ENCODE results near the gene STRIP1.

The STRIP1 gene

GRCh38 chr1:110034451-110035235 is at the start of gene STRIP1:
STRIP1 (plus strand) TSS chr1:110034624; CDS start chr1:110034638, 14 bp downstream.
- peak within 1 kb of the TSS; percentile 93 for H3K4me3 ChIP-seq (ENCODE audit: low read depth, low read length)
- no peak for TF ChIP-seq CTCF (IDR thresholded peaks at IDR 0.05; ENCODE audit: low read depth, low read length, missing control alignments)
- peak; percentile 96 for DNase-seq (ENCODE audit: low read depth)
- in situ Hi-C loops (cut with HindIII; ENCODE audit: low sequenced_read_pairs): no loop called here

- TF ChIP-seq CTCF (IDR thresholded peaks at IDR 0.05; ENCODE audit: low read depth, low read length, missing control alignments): no peak
- H3K4me3 ChIP-seq (ENCODE audit: low read depth, low read length): peak overlapping the region; percentile 71
- no peak for DNase-seq (ENCODE audit: low read depth)
- in situ Hi-C loops (cut with HindIII; ENCODE audit: low sequenced_read_pairs): no loop called here
Observed at GRCh38 chr1:109985247-109986053, 49.0 kb upstream of the STRIP1 start.

GRCh38 chr1:109986054-109986444 is 48.4 kb upstream of the STRIP1 start:
- TF ChIP-seq CTCF (IDR thresholded peaks at IDR 0.05; ENCODE audit: low read depth, low read length, missing control alignments): no peak
- peak overlapping the region; percentile 71 for H3K4me3 ChIP-seq (ENCODE audit: low read depth, low read length)
- DNase-seq (ENCODE audit: low read depth): no peak
- in situ Hi-C loops (cut with HindIII; ENCODE audit: low sequenced_read_pairs): no loop called here

GRCh38 chr1:109988349-109988914 is 46.0 kb upstream of the STRIP1 start:
- in situ Hi-C loops (cut with HindIII; ENCODE audit: low sequenced_read_pairs): no loop called here
- no peak for TF ChIP-seq CTCF (IDR thresholded peaks at IDR 0.05; ENCODE audit: low read depth, low read length, missing control alignments)
- no peak overlapping the region for H3K4me3 ChIP-seq (ENCODE audit: low read depth, low read length)
- DNase-seq (ENCODE audit: low read depth): no peak

DNA sequence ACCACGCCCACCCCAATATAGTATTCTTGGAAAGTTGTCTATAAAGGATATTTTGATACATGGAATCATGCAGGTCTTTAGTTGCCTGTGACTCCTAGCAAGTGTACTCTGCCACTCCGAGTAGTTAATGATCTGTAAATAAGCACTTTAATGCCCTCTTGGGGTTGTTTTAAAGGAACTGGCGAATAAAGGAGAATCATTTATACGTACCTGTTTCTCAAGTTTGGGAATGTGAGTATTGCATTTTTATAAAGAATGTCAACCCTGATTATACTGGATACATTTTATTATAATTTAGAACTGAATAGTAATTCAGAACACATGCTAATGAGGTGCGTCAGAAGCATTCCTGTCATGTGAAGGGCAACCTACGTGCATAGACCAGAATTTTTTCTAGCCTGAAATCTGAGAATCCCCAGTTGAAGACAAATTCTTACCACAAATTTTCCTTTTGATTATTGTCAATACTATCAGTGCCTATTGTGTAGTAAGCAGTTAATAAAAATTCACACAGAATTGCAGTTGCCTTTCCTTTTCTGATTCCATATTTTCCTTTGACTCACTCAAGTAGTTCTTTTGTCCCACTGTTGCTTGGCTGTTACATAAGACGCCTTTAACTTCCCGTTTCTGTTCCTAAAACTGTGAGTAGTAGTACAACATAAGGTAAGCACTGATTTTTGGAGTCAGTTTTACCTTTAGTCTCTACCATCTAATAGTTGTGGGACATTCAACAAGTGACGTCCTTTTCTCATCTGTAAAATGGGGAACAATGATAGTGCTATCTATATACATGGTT is 44.7 kb upstream of the STRIP1 start:
- H3K4me3 ChIP-seq (ENCODE audit: low read depth, low read length): no peak overlapping the region
- DNase-seq (ENCODE audit: low read depth): no peak
- no peak for TF ChIP-seq CTCF (IDR thresholded peaks at IDR 0.05; ENCODE audit: low read depth, low read length, missing control alignments)
- in situ Hi-C loops (cut with HindIII; ENCODE audit: low sequenced_read_pairs): no loop called here

- no peak overlapping the region for H3K4me3 ChIP-seq (ENCODE audit: low read depth, low read length)
- no peak for TF ChIP-seq CTCF (IDR thresholded peaks at IDR 0.05; ENCODE audit: low read depth, low read length, missing control alignments)
- in situ Hi-C loops (cut with HindIII; ENCODE audit: low sequenced_read_pairs): no loop called here
- DNase-seq (ENCODE audit: low read depth): no peak
Observed at GRCh38 chr1:109990302-109990653, 44.1 kb upstream of the STRIP1 start.
